HuH-7 (cell line): ENCODE measurements around the gene GGT6.
"Not testable (repeated sequence)": the region's sequence is repeated elsewhere in the genome, so short reads cannot be mapped to it uniquely, and the experiment has no call there.

Experiments used
- DNase-seq: peaks from one replicate; pipeline ENCODE4 v3.0.0; 2011; ENCODE audit warnings: low spot score

Gene GGT6

GRCh38 chr17:4591529-4591928 is 31.2 kb upstream of the GGT6 start:
- DNase-seq = no peak

- DNase-seq = no peak
Observed at GRCh38 chr17:4590981-4591453, 30.6 kb upstream of the GGT6 start.

- not testable (repeated sequence) for DNase-seq
Observed at GRCh38 chr17:4590042-4590441, 29.7 kb upstream of the GGT6 start.

GRCh38 chr17:4588898-4589625 is 28.7 kb upstream of the GGT6 start:
- DNase-seq = no peak

GRCh38 chr17:4588391-4588790 is 28.0 kb upstream of the GGT6 start:
- DNase-seq = no peak

- DNase-seq = no peak
Observed at GRCh38 chr17:4587803-4588202, 27.4 kb upstream of the GGT6 start.

- DNase-seq = no peak
Observed at GRCh38 chr17:4587195-4587594, 26.8 kb upstream of the GGT6 start.

- no peak for DNase-seq
Observed at GRCh38 chr17:4586043-4586442, 25.7 kb upstream of the GGT6 start.

GRCh38 chr17:4585638-4585994 is 25.2 kb upstream of the GGT6 start:
- no peak for DNase-seq

GRCh38 chr17:4584917-4585637 is 24.7 kb upstream of the GGT6 start:
- no peak for DNase-seq

GRCh38 chr17:4584101-4584916 is 23.9 kb upstream of the GGT6 start, which contains the start of gene SMTNL2:
TSS of gene SMTNL2 (plus strand) at chr17:4584529. CDS start at chr17:4584606, 77 bp downstream.
- DNase-seq = peak; percentile 69

GRCh38 chr17:4583782-4584100 is 23.4 kb upstream of the GGT6 start:
- DNase-seq = peak; percentile 87

GRCh38 chr17:4583206-4583605 is 22.8 kb upstream of the GGT6 start:
- DNase-seq = no peak

GRCh38 chr17:4582691-4583090 is 22.3 kb upstream of the GGT6 start:
- DNase-seq = no peak

GRCh38 chr17:4582101-4582501 is 21.7 kb upstream of the GGT6 start:
- no peak for DNase-seq

GRCh38 chr17:4580291-4580690 is 19.9 kb upstream of the GGT6 start:
- no peak for DNase-seq

- no peak for DNase-seq
Observed at GRCh38 chr17:4579678-4580077, 19.3 kb upstream of the GGT6 start.

GRCh38 chr17:4578349-4578748 is 18.0 kb upstream of the GGT6 start:
- not testable (repeated sequence) for DNase-seq

GRCh38 chr17:4577386-4577993 is 17.1 kb upstream of the GGT6 start:
- no peak for DNase-seq

GRCh38 chr17:4576729-4577322 is 16.4 kb upstream of the GGT6 start:
- no peak for DNase-seq

- no peak for DNase-seq
Observed at GRCh38 chr17:4576161-4576558, 15.8 kb upstream of the GGT6 start.

- no peak for DNase-seq
Observed at GRCh38 chr17:4574448-4575045, 14.2 kb upstream of the GGT6 start.
